ENCODE measurements around the gene ZNF865.

DNA sequence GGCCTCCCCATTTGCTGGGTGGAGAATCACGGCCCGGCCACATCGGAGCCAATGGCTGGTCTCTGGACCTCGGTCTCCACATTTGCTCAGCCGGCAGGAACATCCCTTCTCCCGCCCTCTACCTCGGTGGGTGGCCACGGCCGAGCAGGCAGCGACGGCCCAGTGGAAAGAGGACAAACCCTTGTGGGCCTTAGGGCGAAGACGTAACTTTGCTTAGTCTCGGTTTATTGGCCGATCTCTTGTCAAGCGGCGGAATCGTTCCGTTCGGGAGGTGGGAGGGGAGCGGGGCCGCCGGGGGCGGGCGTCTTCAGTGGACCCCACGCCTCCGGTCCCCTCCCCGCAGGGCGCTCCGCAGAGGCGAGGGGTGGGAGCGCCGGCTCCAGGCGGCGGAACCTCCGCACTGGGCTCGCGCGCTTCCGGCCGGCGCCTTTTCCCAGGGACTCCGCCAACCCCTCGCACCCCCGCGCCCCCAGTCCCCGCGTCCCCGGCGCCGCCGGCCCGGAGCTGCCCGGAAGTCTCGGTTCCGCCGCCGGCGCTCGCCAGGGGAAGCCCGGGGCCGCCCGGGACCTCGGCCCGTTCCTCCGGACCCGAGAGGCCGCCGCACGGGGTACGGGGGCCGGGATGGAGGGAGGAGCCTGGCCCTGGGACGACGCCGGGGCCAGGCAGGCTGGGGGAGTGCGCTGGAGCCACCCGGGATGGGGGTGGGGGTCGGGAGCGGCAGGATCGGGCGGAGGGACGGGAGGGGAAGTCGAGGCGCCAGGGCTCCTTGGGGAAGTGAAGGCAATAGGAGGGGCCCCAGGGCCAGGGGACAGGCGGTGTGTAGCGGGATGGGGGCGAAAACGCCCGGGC, 35.4 kb downstream of the ZNF865 start, which contains the start of gene ZNF580:
- TF ChIP-seq EP300 (conservative IDR thresholded peaks at IDR 0.05; ENCODE audit: poor library complexity, severe bottlenecking): no peak
- TF ChIP-seq, protein P1, sequence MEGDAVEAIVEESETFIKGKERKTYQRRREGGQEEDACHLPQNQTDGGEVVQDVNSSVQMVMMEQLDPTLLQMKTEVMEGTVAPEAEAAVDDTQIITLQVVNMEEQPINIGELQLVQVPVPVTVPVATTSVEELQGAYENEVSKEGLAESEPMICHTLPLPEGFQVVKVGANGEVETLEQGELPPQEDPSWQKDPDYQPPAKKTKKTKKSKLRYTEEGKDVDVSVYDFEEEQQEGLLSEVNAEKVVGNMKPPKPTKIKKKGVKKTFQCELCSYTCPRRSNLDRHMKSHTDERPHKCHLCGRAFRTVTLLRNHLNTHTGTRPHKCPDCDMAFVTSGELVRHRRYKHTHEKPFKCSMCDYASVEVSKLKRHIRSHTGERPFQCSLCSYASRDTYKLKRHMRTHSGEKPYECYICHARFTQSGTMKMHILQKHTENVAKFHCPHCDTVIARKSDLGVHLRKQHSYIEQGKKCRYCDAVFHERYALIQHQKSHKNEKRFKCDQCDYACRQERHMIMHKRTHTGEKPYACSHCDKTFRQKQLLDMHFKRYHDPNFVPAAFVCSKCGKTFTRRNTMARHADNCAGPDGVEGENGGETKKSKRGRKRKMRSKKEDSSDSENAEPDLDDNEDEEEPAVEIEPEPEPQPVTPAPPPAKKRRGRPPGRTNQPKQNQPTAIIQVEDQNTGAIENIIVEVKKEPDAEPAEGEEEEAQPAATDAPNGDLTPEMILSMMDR (IDR thresholded peaks at IDR 0.05; ENCODE audit: poor library complexity, severe bottlenecking): no peak
- TF ChIP-seq POLR2AphosphoS5 (IDR thresholded peaks at IDR 0.05): no peak
- TF ChIP-seq TAF1 (IDR thresholded peaks at IDR 0.05; ENCODE audit: low read depth): no peak
- no peak for TF ChIP-seq SMC3 (conservative IDR thresholded peaks at IDR 0.05; ENCODE audit: poor library complexity)
- TF ChIP-seq RAD21 (conservative IDR thresholded peaks at IDR 0.05): no peak
- no peak for TF ChIP-seq REST (IDR thresholded peaks at IDR 0.05; ENCODE audit: borderline replicate concordance)
